Measurements from ENCODE around the gene MAML3. TPM values are rescaled to one million over a fixed set of nuclear protein-coding genes. Genes with fewer than 3 reads are reported as not detected.

Gene MAML3
- polyA plus RNA-seq, 1 donor (not counting 4 experiments of a cell fraction or from before 2014, with no cell fraction given): 0.68 TPM

GRCh38 chr4:139694522-139695107 lies 459.4 kb downstream of the MAML3 start:
- no peak overlapping the region for H3K4me3 ChIP-seq (ENCODE audit: control insufficient read depth in 2 of 3, extremely low read depth in 1 of 3, insufficient read depth in 2 of 3, low read depth in 1 of 3, low read length in 3 of 3)
- FAIRE-seq: no peak
- no peaks in the 10 kb centered on the region for H4K20me1 ChIP-seq (ENCODE audit: control insufficient read depth, extremely low read depth, insufficient read depth, low read length)
- no peaks in the 10 kb centered on the region for H3K79me2 ChIP-seq (ENCODE audit: control insufficient read depth, insufficient read depth, low read length)
- no peak overlapping the region for H3K27ac ChIP-seq (ENCODE audit: control insufficient read depth, insufficient read depth, low read length)
- H3K36me3 ChIP-seq (ENCODE audit: control insufficient read depth in 2 of 2, extremely low read depth in 1 of 2, insufficient read depth in 2 of 2, low read length in 2 of 2): peaks cover 0 to 1% of the 10 kb centered on the region in 2 experiments
- no peak for DNase-seq (ENCODE audit: low read depth, low spot score)
- no peak overlapping the region for H2AFZ ChIP-seq (ENCODE audit: control insufficient read depth, low read length)
- TF ChIP-seq EZH2 (IDR thresholded peaks at IDR 0.05; ENCODE audit: low read length) (no peak), CTCF (optimal IDR thresholded peaks at IDR 0.05 in 1 of 3, IDR thresholded peaks at IDR 0.05 in 1 of 3, conservative IDR thresholded peaks at IDR 0.05 in 1 of 3; ENCODE audit: extremely low read depth in 1 of 3, insufficient read depth in 2 of 3, low read length in 3 of 3) (no peak)
- no peak overlapping the region for H3K9ac ChIP-seq (ENCODE audit: control insufficient read depth, extremely low read depth, insufficient read depth, low read length)
- H3K4me2 ChIP-seq (ENCODE audit: control insufficient read depth, extremely low read depth, insufficient read depth, low read depth, low read length): no peak overlapping the region
- no peaks in the 10 kb centered on the region for H3K9me1 ChIP-seq (ENCODE audit: control insufficient read depth, extremely low read depth, insufficient read depth, low read length)
- H3K4me1 ChIP-seq (ENCODE audit: control insufficient read depth, extremely low read depth, insufficient read depth, low read length): no peaks in the 10 kb centered on the region
- H3K9me3 ChIP-seq (ENCODE audit: control insufficient read depth, low read depth, low read length): no peaks in the 10 kb centered on the region
- dilution Hi-C loops (cut with MboI; ENCODE audit: extremely low pct_ligation_motif_present, low sequenced_read_pairs): no loop called here
- H3K27me3 ChIP-seq (ENCODE audit: control insufficient read depth, extremely low read depth, insufficient read depth, low read length): no peaks in the 10 kb centered on the region

GRCh38 chr4:139692309-139693012 lies 461.5 kb downstream of the MAML3 start:
- no peak overlapping the region for H3K4me3 ChIP-seq (ENCODE audit: control insufficient read depth in 2 of 3, extremely low read depth in 1 of 3, insufficient read depth in 2 of 3, low read depth in 1 of 3, low read length in 3 of 3)
- TF ChIP-seq EZH2 (IDR thresholded peaks at IDR 0.05; ENCODE audit: low read length) (no peak), CTCF (optimal IDR thresholded peaks at IDR 0.05 in 1 of 3, IDR thresholded peaks at IDR 0.05 in 1 of 3, conservative IDR thresholded peaks at IDR 0.05 in 1 of 3; ENCODE audit: extremely low read depth in 1 of 3, insufficient read depth in 2 of 3, low read length in 3 of 3) (peak; percentile 17 to 57 (median 38))
- no peaks in the 10 kb centered on the region for H3K4me1 ChIP-seq (ENCODE audit: control insufficient read depth, extremely low read depth, insufficient read depth, low read length)
- H3K79me2 ChIP-seq (ENCODE audit: control insufficient read depth, insufficient read depth, low read length): no peaks in the 10 kb centered on the region
- FAIRE-seq (no peak), DNase-seq (ENCODE audit: low read depth, low spot score) (no peak)
- dilution Hi-C loops (cut with MboI; ENCODE audit: extremely low pct_ligation_motif_present, low sequenced_read_pairs): no loop called here
- no peak overlapping the region for H2AFZ ChIP-seq (ENCODE audit: control insufficient read depth, low read length)
- H3K9me1 ChIP-seq (ENCODE audit: control insufficient read depth, extremely low read depth, insufficient read depth, low read length): no peaks in the 10 kb centered on the region
- no peak overlapping the region for H3K27ac ChIP-seq (ENCODE audit: control insufficient read depth, insufficient read depth, low read length)
- no peaks in the 10 kb centered on the region for H3K27me3 ChIP-seq (ENCODE audit: control insufficient read depth, extremely low read depth, insufficient read depth, low read length)
- H3K36me3 ChIP-seq (ENCODE audit: control insufficient read depth in 2 of 2, extremely low read depth in 1 of 2, insufficient read depth in 2 of 2, low read length in 2 of 2): peaks cover 1 to 2% of the 10 kb centered on the region in 2 experiments
- no peaks in the 10 kb centered on the region for H4K20me1 ChIP-seq (ENCODE audit: control insufficient read depth, extremely low read depth, insufficient read depth, low read length)
- no peaks in the 10 kb centered on the region for H3K9me3 ChIP-seq (ENCODE audit: control insufficient read depth, low read depth, low read length)
- H3K4me2 ChIP-seq (ENCODE audit: control insufficient read depth, extremely low read depth, insufficient read depth, low read depth, low read length): no peak overlapping the region
- no peak overlapping the region for H3K9ac ChIP-seq (ENCODE audit: control insufficient read depth, extremely low read depth, insufficient read depth, low read length)
